HK-2 (cell line): Measurements from ENCODE around the gene LRRN4CL.
"Not testable (repeated sequence)": the region's sequence is repeated elsewhere in the genome, so short reads cannot be mapped to it uniquely, and the experiment has no call there.

Experiments used
- DNase-seq: peaks from one replicate; pipeline ENCODE4 v3.0.0-alpha.2; 2018; ENCODE audit not compliant: unreplicated experiment

Gene LRRN4CL

GRCh38 chr11:62676698-62677097, 12.6 kb downstream of the LRRN4CL start:
- no peak for DNase-seq

GRCh38 chr11:62675415-62675814, 13.9 kb downstream of the LRRN4CL start:
- not testable (repeated sequence) for DNase-seq

GRCh38 chr11:62673196-62673525, 16.2 kb downstream of the LRRN4CL start:
- DNase-seq, result no peak

- DNase-seq, result peak; percentile 81
These were observed 17.5 kb downstream of the LRRN4CL start, which contains the start of the genes LBHD1 and UQCC3 for GRCh38 chr11:62671608-62672389. Gene LBHD1 (minus strand): TSS chr11:62672267. CDS start chr11:62670031, 2,236 bp downstream. Gene UQCC3 (plus strand): TSS chr11:62671673. CDS start chr11:62671746, 73 bp downstream.

- no peak for DNase-seq
These were observed 18.1 kb downstream of the LRRN4CL start for GRCh38 chr11:62671236-62671607.

GRCh38 chr11:62669420-62670161, 19.7 kb downstream of the LRRN4CL start:
- DNase-seq, result no peak

- no peak for DNase-seq
These were observed 21.9 kb downstream of the LRRN4CL start for GRCh38 chr11:62667460-62667859.

GRCh38 chr11:62666259-62666926, 22.9 kb downstream of the LRRN4CL start:
- DNase-seq, result no peak

GRCh38 chr11:62665599-62666258, 23.6 kb downstream of the LRRN4CL start:
- peak; percentile 57 for DNase-seq

GRCh38 chr11:62665075-62665598, 24.2 kb downstream of the LRRN4CL start, which contains the start of the genes C11orf98 and CSKMT:
Gene C11orf98 (minus strand): TSS chr11:62665210. CDS start chr11:62665169, 41 bp downstream.
Gene CSKMT (plus strand): TSS chr11:62665312. CDS start chr11:62665880, 568 bp downstream.
- DNase-seq, result peak; percentile 93

GRCh38 chr11:62664405-62665074, 24.8 kb downstream of the LRRN4CL start:
- peak; percentile 48 for DNase-seq

GRCh38 chr11:62656796-62657429, 32.4 kb downstream of the LRRN4CL start:
- DNase-seq, result no peak

GRCh38 chr11:62654297-62654696, 35.0 kb downstream of the LRRN4CL start:
- DNase-seq, result no peak

GRCh38 chr11:62652161-62653006, 36.9 kb downstream of the LRRN4CL start:
- no peak for DNase-seq

GRCh38 chr11:62650283-62650682, 39.0 kb downstream of the LRRN4CL start:
- DNase-seq, result not testable (repeated sequence)

GRCh38 chr11:62649486-62649885, 39.8 kb downstream of the LRRN4CL start:
- no peak for DNase-seq

- no peak for DNase-seq
These were observed 40.4 kb downstream of the LRRN4CL start for GRCh38 chr11:62648967-62649364.

GRCh38 chr11:62648185-62648966, 41.0 kb downstream of the LRRN4CL start:
- DNase-seq, result no peak

- no peak for DNase-seq
These were observed 41.7 kb downstream of the LRRN4CL start for GRCh38 chr11:62647609-62648005.
